ENCODE data around the gene SLC22A4. TPM values are rescaled to one million over a fixed set of nuclear protein-coding genes. Genes with fewer than 3 reads are reported as not detected.

The SLC22A4 gene
- total RNA-seq, 1 donor from 2014 or later: 1.3 TPM

DNA sequence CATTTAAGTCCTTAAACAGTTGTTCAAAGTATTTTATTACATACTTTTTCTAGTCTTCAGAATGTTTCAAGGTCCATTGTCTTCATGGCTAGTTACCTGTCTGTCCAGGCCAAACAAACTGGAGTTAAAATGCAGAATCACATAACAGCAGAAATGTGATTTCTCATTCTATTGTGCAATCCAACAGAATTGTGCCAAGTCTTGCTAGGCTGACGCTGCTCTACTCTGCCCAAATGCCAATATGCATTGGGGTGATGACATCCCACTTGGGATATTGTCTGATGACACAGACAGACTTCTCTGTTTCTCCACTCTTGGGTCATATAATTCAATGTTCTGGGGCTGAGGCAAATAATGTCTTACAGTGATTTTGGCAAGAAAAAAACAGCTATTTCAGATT, 70.1 kb downstream of the SLC22A4 start:
- H3K4me3 Mint-ChIP-seq: no peak overlapping the region
- H3K27me3 Mint-ChIP-seq: no peaks in the 10 kb centered on the region
- TF ChIP-seq, protein P1, sequence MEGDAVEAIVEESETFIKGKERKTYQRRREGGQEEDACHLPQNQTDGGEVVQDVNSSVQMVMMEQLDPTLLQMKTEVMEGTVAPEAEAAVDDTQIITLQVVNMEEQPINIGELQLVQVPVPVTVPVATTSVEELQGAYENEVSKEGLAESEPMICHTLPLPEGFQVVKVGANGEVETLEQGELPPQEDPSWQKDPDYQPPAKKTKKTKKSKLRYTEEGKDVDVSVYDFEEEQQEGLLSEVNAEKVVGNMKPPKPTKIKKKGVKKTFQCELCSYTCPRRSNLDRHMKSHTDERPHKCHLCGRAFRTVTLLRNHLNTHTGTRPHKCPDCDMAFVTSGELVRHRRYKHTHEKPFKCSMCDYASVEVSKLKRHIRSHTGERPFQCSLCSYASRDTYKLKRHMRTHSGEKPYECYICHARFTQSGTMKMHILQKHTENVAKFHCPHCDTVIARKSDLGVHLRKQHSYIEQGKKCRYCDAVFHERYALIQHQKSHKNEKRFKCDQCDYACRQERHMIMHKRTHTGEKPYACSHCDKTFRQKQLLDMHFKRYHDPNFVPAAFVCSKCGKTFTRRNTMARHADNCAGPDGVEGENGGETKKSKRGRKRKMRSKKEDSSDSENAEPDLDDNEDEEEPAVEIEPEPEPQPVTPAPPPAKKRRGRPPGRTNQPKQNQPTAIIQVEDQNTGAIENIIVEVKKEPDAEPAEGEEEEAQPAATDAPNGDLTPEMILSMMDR (conservative IDR thresholded peaks at IDR 0.05): no peak
- H3K36me3 Mint-ChIP-seq: peaks cover 31% of the 10 kb centered on the region
- peaks cover 13% of the 10 kb centered on the region for H3K4me1 Mint-ChIP-seq (ENCODE audit: unreplicated experiment)
- no peak for DNase-seq (ENCODE audit: extremely low spot score, unreplicated experiment)
- no peaks in the 10 kb centered on the region for H3K9me3 Mint-ChIP-seq
- H3K27ac Mint-ChIP-seq: peak overlapping the region; percentile 52

DNA sequence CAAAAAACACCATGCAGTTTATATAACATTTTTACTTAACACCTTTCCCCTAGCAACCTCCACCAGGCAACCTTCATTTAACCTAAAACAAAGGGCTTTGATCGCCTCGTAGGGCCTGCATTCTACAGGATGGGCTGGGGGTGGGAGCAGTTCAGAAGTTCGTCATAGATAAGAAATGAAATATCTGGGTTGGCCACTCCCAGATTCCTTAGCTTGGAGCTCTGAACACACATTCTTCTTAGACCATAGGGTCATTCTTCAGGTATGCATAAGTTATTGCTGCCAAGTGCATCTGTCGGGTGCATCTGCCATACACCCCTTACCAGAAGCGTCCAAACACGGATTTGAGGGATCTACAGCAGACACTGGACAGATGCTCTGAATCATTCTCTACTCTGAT, 71.0 kb downstream of the SLC22A4 start:
- Mint-ChIP-seq H3K9me3 (no peaks in the 10 kb centered on the region), H3K27me3 (no peaks in the 10 kb centered on the region), H3K27ac (peak overlapping the region; percentile 90), H3K4me3 (peak overlapping the region; percentile 56), H3K36me3 (peaks cover 27% of the 10 kb centered on the region), H3K4me1 (ENCODE audit: unreplicated experiment) (peaks cover 13% of the 10 kb centered on the region)
- DNase-seq (ENCODE audit: extremely low spot score, unreplicated experiment): no peak
- TF ChIP-seq, protein P1 (conservative IDR thresholded peaks at IDR 0.05): no peak

DNA sequence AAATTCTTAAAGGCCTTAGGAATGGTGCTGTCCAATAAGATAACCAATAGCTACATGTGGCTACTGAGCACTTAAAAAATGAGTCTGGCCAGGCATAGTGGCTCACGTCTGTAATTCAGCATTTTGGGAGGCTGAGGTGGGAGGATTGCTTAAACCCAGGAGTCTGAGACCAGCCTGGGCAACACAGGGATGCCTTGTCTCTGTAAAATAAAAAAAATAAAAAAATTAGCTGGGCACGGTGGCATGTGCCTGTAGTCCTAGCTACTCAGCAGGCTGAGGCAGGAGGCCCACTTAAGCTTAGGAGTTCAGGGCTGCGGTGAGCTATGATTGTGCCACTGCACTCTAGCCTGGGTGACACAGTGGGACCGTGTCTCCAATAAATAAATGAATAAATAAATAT, 74.0 kb downstream of the SLC22A4 start:
- peaks cover 11% of the 10 kb centered on the region for H3K36me3 Mint-ChIP-seq
- H3K4me3 Mint-ChIP-seq: peak overlapping the region; percentile 65
- TF ChIP-seq, protein P1 (conservative IDR thresholded peaks at IDR 0.05): no peak
- DNase-seq (ENCODE audit: extremely low spot score, unreplicated experiment): no peak
- H3K27me3 Mint-ChIP-seq: no peaks in the 10 kb centered on the region
- H3K27ac Mint-ChIP-seq: peak overlapping the region; percentile 70
- H3K9me3 Mint-ChIP-seq: no peaks in the 10 kb centered on the region
- peaks cover 39% of the 10 kb centered on the region for H3K4me1 Mint-ChIP-seq (ENCODE audit: unreplicated experiment)

DNA sequence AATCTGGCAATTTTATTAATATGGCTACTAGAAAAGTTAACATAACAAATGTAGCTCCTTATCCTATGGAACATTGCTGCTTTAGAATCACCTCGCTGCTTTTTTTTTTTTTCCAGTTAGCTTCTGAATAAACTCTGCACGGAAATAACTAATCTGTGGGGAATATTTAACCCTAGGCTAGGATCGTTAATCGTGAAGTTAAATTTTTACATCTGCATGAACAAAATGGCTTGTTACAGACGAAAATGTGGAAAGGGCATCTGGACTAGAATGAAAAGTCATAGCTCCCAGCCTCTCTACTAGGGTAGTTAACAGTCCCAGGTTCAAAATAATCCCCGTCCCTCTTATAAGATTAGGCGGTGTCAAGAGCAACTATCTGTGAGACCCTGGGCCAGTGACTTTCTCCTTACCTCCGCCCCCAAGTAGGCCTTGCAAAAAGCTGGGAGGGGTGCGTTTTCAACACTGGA, 74.8 kb downstream of the SLC22A4 start:
- peak overlapping the region; percentile 92 for H3K27ac Mint-ChIP-seq
- TF ChIP-seq, protein P1 (conservative IDR thresholded peaks at IDR 0.05): no peak
- peaks cover 5% of the 10 kb centered on the region for H3K36me3 Mint-ChIP-seq
- H3K9me3 Mint-ChIP-seq: no peaks in the 10 kb centered on the region
- H3K4me1 Mint-ChIP-seq (ENCODE audit: unreplicated experiment): peaks cover 34% of the 10 kb centered on the region
- H3K4me3 Mint-ChIP-seq: peak overlapping the region; percentile 90
- H3K27me3 Mint-ChIP-seq: no peaks in the 10 kb centered on the region
- no peak for DNase-seq (ENCODE audit: extremely low spot score, unreplicated experiment)

DNA sequence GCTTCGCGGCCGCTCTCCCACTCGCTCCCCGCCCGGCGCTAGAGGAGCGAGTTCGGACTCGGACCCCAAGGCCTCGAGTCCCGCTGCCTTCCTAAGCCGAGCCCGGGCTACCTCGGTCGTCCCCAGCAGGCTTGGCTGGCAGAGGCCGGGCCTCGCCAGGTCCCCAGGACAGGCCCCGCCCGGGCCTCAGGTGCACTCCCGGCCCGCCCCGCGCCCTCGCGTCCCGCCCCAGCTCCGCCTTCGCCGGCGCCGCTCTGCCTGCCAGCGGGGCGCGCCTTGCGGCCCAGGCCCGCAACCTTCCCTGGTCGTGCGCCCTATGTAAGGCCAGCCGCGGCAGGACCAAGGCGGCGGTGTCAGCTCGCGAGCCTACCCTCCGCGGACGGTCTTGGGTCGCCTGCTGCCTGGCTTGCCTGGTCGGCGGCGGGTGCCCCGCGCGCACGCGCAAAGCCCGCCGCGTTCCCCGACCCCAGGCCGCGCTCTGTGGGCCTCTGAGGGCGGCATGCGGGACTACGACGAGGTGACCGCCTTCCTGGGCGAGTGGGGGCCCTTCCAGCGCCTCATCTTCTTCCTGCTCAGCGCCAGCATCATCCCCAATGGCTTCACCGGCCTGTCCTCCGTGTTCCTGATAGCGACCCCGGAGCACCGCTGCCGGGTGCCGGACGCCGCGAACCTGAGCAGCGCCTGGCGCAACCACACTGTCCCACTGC, 75.4 kb downstream of the SLC22A4 start, which contains the start of gene SLC22A5:
TSS of gene SLC22A5 (plus strand) at position 237 of the 707 bp plus-strand sequence. CDS start at position 500, 263 bp downstream.
- peak within 1 kb of the TSS; percentile 94 for H3K27ac Mint-ChIP-seq
- peaks cover under 1% of the 10 kb centered on the region for H3K36me3 Mint-ChIP-seq
- no peaks in the 10 kb centered on the region for H3K27me3 Mint-ChIP-seq
- peak within 1 kb of the TSS; percentile 90 for H3K4me3 Mint-ChIP-seq
- TF ChIP-seq, protein P1 (conservative IDR thresholded peaks at IDR 0.05): no peak
- peak; percentile 81 for DNase-seq (ENCODE audit: extremely low spot score, unreplicated experiment)
- peaks cover 38% of the 10 kb centered on the region for H3K4me1 Mint-ChIP-seq (ENCODE audit: unreplicated experiment)
- no peaks in the 10 kb centered on the region for H3K9me3 Mint-ChIP-seq

Measured in type B pancreatic cell (in vitro differentiated cells).